ENCODE data around the gene SCAF4.
"Not testable (repeated sequence)": the region's sequence is repeated elsewhere in the genome, so short reads cannot be mapped to it uniquely, and the experiment has no call there.

The SCAF4 gene

DNA sequence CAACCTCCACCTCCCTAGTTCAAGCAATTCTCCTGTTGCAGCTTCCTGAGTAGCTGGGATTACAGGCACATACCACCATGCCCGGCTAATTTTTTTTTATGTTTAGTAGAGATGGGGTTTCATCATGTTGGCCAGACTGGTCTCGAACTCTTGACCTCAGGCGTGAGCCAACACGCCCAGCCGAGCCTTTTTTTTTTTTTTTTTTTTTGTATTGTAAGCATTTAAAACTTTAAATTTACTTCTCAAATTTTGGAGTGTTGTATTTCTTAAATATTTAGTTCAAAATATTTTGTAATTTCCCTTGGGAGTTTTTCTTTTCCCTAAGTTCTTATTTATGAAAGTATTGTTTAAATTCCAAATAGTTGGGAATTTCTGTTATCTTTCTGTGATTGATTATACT is 9.2 kb upstream of the SCAF4 start:
- no peak for DNase-seq (ENCODE audit: low read depth in 2 of 2)

- not testable (repeated sequence) for DNase-seq (ENCODE audit: low read depth in 2 of 2)
Observed at GRCh38 chr21:31737586-31738397, 5.9 kb upstream of the SCAF4 start.

GRCh38 chr21:31735511-31735992 is 3.6 kb upstream of the SCAF4 start:
- no peak for DNase-seq (ENCODE audit: low read depth in 2 of 2)

DNA sequence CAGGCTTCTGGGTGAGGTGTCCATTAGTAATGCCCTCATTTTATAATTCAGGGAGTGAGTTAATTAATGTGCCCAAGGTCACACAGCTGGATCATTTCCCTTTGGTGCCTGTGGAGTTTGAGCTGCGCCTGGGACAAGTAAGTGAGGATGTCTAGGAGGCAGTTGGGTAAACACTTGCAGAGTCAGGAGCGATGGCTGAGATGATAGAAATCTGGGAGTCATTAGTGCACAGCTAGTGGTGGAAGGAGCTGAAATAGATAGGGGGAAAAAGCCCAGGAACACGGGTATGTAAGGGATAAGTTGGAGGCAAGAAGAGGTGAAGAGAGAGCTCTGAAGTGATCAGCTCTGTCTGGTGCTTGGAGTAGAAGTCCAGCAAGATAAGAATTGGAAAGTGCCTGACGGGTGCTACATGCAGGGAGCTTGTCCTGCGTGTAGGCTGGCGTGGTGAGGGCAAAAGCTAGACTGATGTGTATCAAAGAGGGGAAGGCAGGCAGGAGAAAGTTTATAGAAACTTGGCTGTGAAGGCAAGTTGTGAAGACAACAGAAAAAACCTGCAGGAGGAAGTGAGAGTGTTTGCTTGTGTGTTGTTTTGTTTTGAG is 1.7 kb upstream of the SCAF4 start:
- DNase-seq (ENCODE audit: low read depth in 2 of 2) = no peak

DNA sequence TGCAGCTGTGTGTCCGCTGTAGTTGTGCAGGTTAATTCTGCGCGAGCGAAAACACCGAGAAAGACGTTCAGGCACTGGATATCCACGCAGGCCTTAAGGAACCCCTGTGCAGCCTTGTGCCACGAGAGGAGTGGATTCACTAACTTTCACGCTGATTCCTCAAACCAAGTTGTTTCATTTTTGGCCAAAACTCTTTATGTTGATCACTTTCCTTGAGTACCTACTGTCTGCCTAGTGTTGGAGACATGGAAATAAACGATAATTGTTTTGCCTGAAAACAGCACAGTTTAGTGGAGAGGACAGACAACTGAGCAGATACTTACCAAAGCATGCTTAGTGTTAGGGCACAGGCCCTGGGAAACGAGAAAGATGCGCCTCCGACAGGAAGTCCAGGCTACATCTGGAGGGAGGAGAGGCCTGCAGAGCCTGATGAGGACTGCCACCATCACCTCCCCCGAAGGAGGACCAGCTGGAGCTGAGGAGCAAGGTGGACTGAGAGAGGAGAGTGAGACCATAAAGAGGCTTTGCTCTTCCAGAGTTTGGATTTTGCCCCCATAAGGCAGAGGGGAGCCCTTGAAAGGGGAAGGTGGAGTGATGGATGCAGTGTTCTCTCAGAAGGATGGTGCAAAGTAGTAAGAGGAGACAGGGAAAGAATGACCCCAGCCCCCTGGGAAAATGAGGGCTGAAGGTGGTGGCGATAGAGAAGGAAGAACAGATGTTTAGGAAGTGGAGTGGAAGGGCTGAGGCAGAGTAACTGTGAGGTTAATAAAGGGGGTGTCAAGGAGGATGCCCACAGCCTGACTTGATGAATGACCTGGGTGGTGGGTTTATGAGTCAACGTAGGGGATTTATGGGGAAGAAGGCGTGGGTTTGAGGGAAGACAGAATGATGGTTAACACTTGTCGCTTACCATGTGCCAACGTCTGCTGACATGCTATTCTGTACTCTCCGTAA is 956 bp upstream of the SCAF4 start:
- DNase-seq (ENCODE audit: low read depth in 2 of 2) = no peak

DNA sequence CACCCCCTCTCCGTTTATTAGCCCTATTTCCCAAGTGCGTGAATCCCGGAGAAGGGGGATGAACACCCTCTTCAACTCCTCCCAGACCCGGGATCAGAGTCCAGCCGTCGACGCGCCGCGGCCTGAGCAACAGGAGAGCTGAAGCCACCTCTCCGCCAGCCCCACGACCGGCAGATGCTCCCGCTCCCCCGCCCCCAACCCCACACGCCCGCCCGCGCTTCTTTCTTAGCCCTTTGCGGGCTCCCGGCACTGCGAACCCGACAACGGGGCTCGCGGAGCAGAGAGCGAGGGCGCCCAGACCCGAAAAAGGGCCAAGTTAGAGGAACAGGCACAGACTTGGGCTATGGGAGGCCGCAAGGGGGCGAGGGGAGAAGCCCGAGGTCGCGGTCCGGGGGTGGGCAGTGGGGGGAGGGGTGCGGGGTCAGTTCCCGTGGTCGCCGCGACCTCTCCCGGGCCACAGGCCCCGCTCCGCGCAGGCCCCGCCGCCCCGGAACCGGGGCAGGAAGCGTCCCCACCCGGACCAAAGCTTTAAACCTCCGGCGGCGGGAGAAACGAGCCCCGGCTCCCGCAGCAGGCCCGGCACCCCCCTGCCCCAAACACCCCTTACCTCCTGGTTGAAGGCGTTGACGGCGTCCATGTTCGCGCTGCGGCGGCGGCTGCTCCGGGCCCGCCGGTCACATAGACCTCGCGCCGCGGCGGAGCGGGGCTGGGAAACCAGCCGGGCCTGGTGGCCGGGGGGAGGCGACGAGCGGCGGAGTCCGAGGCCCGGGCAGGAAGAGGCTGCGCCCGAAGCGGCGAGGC is 662 bp downstream of the SCAF4 start:
- peak; percentile 4 to 12 for DNase-seq (ENCODE audit: low read depth in 2 of 2)

DNA sequence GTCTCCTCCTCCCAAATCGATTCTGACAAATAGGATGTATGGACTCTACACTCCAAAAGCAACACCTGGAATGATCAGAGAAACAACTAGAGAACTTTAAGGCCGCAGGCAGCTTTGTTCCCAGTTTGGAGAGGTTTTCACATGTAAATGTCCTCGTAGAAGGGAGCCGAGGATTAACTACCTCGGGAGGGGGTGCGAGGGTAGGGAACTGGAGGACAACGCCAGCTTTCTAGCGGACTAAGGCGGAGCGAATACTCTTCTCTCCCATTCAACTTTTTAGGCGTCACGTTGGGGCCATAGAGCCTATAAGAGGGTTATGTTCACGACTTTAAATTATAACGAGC is 1.2 kb downstream of the SCAF4 start:
- no peak for DNase-seq (ENCODE audit: low read depth in 2 of 2)

DNA sequence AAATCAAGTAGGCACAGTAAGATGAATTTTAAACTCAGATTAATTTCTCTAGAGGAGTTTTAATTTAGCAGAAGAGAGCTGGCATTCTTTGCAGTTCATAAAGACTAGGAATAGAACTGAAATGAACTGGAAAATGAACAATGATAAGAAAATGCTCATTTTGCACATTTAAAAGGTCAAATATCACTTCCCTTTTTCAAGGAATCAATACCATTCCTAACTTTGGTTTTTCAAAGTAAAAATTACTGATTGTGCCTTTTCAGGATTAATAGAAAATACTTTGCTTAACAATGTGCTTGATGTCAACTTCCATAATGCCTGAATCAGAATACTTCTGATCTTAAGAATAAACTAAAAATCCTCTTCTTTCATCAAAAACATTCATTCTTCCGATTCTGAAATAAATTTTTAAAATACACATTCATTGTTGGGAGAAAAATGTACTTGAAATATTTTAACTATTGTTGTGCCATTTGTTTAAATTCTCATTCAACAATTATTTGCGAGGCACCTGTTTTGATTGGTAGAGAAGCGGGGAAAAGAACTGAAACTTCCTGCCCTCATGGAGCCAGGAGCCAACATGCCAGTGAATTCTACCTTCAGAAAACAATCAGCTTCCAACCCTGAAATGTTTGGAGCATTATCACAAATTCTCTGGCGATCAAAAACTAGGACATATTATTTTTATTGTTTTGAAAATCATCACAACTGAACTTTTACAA is 2.1 kb downstream of the SCAF4 start:
- DNase-seq (ENCODE audit: low read depth in 2 of 2) = no peak

- no peak for DNase-seq (ENCODE audit: low read depth in 2 of 2)
Observed at GRCh38 chr21:31728952-31729351, 3.0 kb downstream of the SCAF4 start.

DNA sequence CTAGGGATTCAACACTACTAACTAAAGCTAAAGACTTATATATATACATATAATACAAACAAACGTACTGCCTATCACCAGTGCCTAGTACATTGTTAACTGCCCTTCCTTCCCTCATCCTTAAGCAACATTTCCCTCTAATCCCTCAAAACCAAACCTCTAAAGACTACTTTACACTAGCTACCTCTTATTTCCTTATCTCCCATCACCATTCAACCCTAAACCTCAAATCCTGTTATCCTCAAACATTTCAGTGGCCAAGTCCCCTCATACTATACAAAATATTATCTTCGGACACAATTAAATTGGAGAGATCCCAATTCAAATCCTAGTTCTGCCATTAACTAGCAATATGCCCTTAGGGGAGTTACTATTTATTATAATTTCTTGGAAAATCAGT is 3.7 kb downstream of the SCAF4 start:
- no peak for DNase-seq (ENCODE audit: low read depth in 2 of 2)

- no peak for DNase-seq (ENCODE audit: low read depth in 2 of 2)
Observed at GRCh38 chr21:31727181-31727580, 4.7 kb downstream of the SCAF4 start.

DNA sequence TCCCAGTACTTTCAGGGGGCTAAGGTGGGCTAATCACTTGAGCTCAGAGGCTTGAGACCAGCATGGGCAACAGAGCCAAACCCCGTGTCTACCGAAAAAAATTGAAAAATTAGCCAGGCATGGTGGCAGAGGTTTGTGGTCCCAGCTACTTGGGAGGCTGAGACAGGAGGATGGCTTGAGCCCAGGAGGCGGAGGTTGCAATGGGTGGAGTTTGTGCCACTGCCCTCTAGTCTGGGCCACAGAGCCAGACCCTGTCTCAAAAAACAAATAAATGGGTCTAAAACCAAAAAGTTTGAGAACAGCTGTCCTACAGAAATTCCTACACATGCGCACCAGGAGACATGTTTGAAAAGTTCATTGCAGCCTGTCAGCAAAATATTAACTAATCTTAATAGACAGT is 5.5 kb downstream of the SCAF4 start:
- no peak for DNase-seq (ENCODE audit: low read depth in 2 of 2)

DNA sequence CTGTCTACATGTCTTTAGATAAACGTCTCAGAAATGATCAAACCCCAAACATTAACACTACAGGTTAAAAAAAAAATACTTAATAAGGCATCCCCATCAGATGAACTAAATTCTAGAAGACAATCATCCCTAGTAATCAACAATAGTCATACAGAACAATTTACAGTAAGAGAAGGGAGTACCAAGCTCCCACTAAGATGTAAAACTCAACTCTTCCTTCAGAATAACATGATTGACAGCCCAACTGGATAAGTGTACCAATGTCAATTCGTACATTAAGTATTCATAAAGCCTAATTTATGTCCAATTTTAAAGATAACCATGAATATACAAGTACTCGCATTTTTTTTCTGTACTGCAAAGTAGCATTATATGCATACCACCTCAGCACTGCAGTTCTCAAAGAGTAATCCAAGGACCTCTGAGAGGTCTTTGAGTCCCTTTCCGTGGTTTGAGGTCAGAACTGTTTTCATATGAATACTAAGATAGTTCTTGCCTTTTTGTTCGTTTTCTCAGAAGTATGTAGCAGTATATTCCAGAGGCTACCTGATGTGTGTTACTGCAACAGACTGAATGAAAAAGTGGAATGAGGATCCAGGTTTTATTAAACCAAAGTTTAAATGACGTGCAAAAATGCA is 6.6 kb downstream of the SCAF4 start:
- DNase-seq (ENCODE audit: low read depth in 2 of 2) = no peak

DNA sequence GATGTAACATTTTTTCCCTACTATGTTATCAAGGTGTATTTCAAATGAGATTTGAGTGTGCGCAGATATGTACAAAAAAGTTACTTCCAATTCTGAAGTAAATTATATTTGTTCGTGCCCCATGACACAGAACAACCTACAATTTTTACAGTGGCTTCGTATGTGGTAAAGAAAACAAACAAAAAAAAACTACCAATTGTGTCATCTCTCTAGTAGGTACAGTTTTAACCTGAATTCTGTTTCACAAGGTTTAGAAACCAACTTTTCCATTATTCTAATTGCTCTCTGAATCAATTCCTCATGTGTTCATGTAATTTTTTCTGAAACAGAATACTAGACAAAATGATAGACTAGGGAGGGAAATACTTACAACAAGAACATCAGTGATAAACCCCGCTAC is 7.4 kb downstream of the SCAF4 start:
- DNase-seq (ENCODE audit: low read depth in 2 of 2) = no peak

DNA sequence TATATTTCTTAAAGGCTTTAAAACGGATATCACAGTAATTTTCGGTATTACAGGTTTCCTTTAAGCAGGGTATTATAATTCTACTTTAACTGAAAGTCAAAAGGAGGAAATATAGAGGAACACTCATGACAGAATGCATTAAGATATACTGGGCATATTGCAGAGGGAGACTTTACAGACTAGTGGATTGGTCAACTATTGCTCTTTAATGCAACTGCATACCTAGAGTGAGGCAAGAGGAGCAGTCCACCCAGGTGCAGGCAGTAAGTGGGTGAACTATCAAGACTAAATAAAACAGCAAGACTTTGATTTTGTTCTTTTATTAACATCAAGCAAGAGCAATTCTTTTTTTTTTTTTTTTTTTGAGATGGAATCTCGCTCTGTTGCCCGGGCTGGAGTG is 10.5 kb downstream of the SCAF4 start:
- no peak for DNase-seq (ENCODE audit: low read depth in 2 of 2)

GRCh38 chr21:31720739-31721138 is 11.2 kb downstream of the SCAF4 start:
- no peak for DNase-seq (ENCODE audit: low read depth in 2 of 2)

DNA sequence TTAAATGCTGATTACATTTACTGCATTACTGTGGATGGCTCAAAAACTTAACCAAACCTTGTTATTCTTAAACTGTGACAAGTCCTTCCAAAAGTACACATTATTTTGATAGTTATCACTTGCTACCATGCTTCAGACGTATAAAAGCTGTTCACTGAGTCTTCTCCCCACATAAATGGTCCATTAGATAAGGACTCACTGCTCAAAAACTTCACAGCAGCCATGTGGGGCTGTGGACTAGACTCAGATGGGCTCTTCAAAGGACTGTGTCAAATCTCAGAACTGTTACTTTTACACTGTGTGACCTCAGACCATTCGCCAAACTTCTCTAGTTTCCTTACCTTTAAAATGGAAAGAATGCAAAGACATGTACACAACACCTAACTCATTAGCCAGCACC is 11.6 kb downstream of the SCAF4 start:
- DNase-seq (ENCODE audit: low read depth in 2 of 2) = no peak

DNA sequence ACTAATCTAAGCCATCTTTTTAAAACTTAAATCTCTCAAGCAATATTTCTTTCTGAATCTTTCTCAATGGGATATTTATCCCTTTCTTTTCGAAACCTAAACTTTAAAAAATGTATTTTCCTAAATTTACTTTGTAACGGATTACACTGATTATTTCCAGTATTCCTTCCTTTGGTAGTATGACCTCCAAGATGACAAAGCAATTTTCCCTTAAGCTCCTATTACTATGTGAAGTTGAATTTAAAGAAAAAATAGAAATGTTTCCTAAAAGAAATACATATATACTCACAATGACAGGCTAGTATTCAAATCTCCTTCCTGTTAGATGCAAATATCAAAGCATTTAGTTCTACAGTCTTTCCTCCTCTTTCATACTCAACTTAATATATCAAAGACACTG is 15.8 kb downstream of the SCAF4 start:
- DNase-seq (ENCODE audit: low read depth in 2 of 2) = no peak

DNA sequence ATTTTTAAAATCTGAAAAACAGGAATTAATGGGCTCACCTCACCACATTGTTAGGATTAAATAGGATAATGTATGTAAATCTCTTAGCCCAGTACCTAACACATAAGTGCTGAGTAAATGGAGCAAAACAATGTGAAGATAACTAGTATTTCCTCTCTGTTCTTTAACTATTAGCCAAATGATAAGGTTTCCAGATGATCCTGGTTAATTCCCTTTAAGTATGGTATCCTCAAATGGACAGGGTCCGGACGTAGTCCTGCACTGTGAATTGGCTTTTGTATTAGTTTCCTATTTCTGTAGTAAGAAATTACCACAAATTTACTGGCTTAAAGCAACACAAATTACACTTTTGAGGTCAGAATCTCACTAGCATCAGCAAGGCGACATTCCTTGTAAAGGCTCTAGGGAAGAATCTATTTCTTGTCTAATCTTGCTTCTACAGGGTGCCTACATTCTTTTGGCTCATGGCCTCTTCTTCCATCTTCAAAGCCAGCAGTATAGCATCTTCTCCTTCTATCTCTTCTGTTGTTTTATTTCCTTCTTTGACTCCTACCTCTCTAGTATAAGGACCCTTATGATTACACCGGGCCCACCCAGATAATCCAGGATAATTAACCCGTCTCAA is 17.1 kb downstream of the SCAF4 start:
- DNase-seq (ENCODE audit: low read depth in 2 of 2) = no peak
